PC-9 (cell line): Measurements from ENCODE around the gene CEP63. TPM values are rescaled to one million over a fixed set of nuclear protein-coding genes. Genes with fewer than 3 reads are reported as not detected.

ENCODE experiments used
- BruUV-seq: library from RNA; stranded (reverse); fragments of 400-500 nt; replicated peaks from 2 replicates; lab custom pipeline; 2021; lab: Mats Ljungman, UMichigan
- CTCF ChIA-PET: fragments of 300-600 bp; sonication (Branson Sonifier 250); formaldehyde crosslinking; loops from one replicate; lab custom pipeline; 2022; ENCODE audit warnings: antibody characterized with exemption; lab: Charles Lee
- POLR2A ChIA-PET: fragments of 300-600 bp; sonication (Branson Sonifier 250); formaldehyde crosslinking; loops from one replicate; lab custom pipeline; 2022; ENCODE audit warnings: antibody characterized with exemption; ENCODE audit not compliant: unreplicated experiment; lab: Charles Lee
- DNase-seq, 2 experiments: peaks; one replicate each; pipeline versions ENCODE4 v3.0.0 to v3.0.0-alpha.2; 2015 to 2022; ENCODE audit warnings: mixed read lengths in 1 of 2
- H2AFZ ChIP-seq: fragments of 200-600 bp; sonication (generic); 2 replicates; pipeline ENCODE4 v1.8.1; 2017; ENCODE audit warnings: antibody characterized with exemption
- H3F3A ChIP-seq: fragments of 200-600 bp; sonication (generic); 2 replicates; pipeline ENCODE4 v1.8.1; 2017; ENCODE audit warnings: antibody characterized with exemption, mild to moderate bottlenecking, low read depth; ENCODE audit not compliant: insufficient read depth
- H3K27ac ChIP-seq: fragments of 200-600 bp; sonication (generic); 2 replicates; pipeline ENCODE4 v1.6.1; 2016; ENCODE audit warnings: mixed run types
- H3K27me3 ChIP-seq: fragments of 200-600 bp; sonication (generic); 2 replicates; pipeline ENCODE4 v1.6.1; 2016; ENCODE audit warnings: low read depth, mixed run types; ENCODE audit not compliant: insufficient read depth
- H3K36me3 ChIP-seq: fragments of 200-600 bp; sonication (generic); 2 replicates; pipeline ENCODE4 v1.6.1; 2016; ENCODE audit warnings: low read depth, mixed run types
- H3K4me1 ChIP-seq: fragments of 200-600 bp; sonication (generic); replicated peaks from 2 replicates; pipeline ENCODE4 v1.6.1; 2016; ENCODE audit warnings: mixed run types; ENCODE audit not compliant: insufficient read depth
- H3K4me2 ChIP-seq: fragments of 200-600 bp; sonication (generic); 2 replicates; pipeline ENCODE4 v1.6.1; 2017; ENCODE audit warnings: mixed run types
- H3K4me3 ChIP-seq: fragments of 200-600 bp; sonication (generic); 2 replicates; pipeline ENCODE4 v1.6.1; 2016; ENCODE audit warnings: mixed run types
- H3K79me2 ChIP-seq: fragments of 200-600 bp; sonication (generic); 2 replicates; pipeline ENCODE4 v1.6.1; 2017; ENCODE audit warnings: low read depth, mixed run types
- H3K9me2 ChIP-seq: fragments of 200-600 bp; sonication (generic); 2 replicates; pipeline ENCODE4 v1.8.1; 2017; ENCODE audit warnings: mild to moderate bottlenecking; ENCODE audit not compliant: insufficient read depth
- H3K9me3 ChIP-seq: fragments of 200-600 bp; sonication (generic); 2 replicates; pipeline ENCODE4 v1.8.1; 2016; ENCODE audit warnings: low read depth; ENCODE audit not compliant: insufficient read depth
- H4K20me1 ChIP-seq: fragments of 200-600 bp; sonication (generic); 2 replicates; pipeline ENCODE4 v1.8.1; 2017; ENCODE audit not compliant: insufficient read depth
- EZH2 ChIP-seq: fragments of 200-600 bp; sonication (generic); IDR thresholded peaks from 2 replicates; pipeline ENCODE4 v1.8.0; 2017; ENCODE audit warnings: antibody characterized with exemption, low read depth
- intact Hi-C: fragments of 100-400 bp; cut with micrococcal nuclease; formaldehyde crosslinking; loops from one replicate; pipeline ENCODE4 v1.10.0; 2022; ENCODE audit not compliant: unreplicated experiment
- total RNA-seq: library from RNA; stranded (reverse); gene quantifications from 2 replicates; pipeline ENCODE4 v1.2.3, GENCODE V29; 2021
- TF ChIP-seq, protein P1 (sequence below): fragments of 200-600 bp; sonication (generic); conservative IDR thresholded peaks from 2 replicates; pipeline ENCODE4 v1.6.1; 2017; ENCODE audit warnings: mixed run types, antibody characterized with exemption, mild to moderate bottlenecking, moderate library complexity

CEP63 gene
- total RNA-seq, 1 experiment from 2014 or later = 31.5 TPM

DNA sequence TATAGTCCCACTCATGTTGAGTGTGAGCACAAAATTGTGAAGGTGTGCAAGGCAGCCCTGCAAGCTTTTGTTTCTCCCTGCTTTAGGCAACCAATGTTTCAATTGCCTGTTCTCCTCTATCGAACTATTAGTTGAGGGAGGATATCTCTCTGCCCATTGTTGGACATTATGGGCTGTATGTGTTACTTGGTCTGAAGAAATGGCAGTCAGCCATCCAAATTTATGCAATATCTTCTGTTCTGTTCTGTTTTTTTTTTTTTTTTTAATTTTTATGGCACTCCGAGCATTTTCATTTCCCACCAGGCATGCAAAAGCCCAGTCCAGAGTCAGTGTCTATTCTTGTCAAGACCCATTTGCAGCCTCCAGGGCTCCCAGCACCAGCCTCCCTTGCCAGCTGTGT is 44.0 kb upstream of the CEP63 start:
- peaks cover 19% of the 10 kb centered on the region; the same call in 1 of the 2 replicates for H3F3A ChIP-seq
- H4K20me1 ChIP-seq = no peaks in the 10 kb centered on the region
- intact Hi-C loops = no loop called here
- H3K4me1 ChIP-seq = peaks cover 30% of the 10 kb centered on the region
- H3K36me3 ChIP-seq = no peaks in the 10 kb centered on the region
- DNase-seq = no peak
- no peak overlapping the region for H2AFZ ChIP-seq
- CTCF ChIA-PET = no interaction called here
- no peak overlapping the region for H3K4me2 ChIP-seq
- H3K4me3 ChIP-seq = no peak overlapping the region
- H3K9me2 ChIP-seq = no peaks in the 10 kb centered on the region
- H3K79me2 ChIP-seq = no peaks in the 10 kb centered on the region
- no TSS peak for BruUV-seq
- no peak for TF ChIP-seq EZH2
- TF ChIP-seq, protein P1, sequence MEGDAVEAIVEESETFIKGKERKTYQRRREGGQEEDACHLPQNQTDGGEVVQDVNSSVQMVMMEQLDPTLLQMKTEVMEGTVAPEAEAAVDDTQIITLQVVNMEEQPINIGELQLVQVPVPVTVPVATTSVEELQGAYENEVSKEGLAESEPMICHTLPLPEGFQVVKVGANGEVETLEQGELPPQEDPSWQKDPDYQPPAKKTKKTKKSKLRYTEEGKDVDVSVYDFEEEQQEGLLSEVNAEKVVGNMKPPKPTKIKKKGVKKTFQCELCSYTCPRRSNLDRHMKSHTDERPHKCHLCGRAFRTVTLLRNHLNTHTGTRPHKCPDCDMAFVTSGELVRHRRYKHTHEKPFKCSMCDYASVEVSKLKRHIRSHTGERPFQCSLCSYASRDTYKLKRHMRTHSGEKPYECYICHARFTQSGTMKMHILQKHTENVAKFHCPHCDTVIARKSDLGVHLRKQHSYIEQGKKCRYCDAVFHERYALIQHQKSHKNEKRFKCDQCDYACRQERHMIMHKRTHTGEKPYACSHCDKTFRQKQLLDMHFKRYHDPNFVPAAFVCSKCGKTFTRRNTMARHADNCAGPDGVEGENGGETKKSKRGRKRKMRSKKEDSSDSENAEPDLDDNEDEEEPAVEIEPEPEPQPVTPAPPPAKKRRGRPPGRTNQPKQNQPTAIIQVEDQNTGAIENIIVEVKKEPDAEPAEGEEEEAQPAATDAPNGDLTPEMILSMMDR = no peak
- no peak overlapping the region for H3K27ac ChIP-seq
- no peaks in the 10 kb centered on the region for H3K9me3 ChIP-seq
- no peaks in the 10 kb centered on the region for H3K27me3 ChIP-seq
- POLR2A ChIA-PET = no interaction called here

DNA sequence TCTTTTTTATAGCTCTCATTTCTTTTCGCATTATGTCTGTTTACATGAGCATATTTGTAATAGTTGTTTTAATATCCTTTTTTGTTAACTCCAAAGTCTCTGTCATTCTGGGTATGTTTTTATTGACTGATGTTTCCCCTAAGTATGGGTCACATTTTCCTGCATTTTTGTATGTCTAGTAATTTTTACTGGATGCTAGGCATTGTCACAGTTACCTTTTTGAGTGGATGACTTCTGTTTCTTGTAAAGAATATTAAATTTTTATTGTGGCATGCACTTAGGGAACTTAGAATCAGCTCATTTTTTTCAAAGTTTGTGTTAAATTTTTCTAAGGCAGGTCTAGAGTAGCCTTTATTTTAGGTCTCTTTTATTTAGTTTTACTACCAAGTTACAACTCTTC is 40.8 kb upstream of the CEP63 start:
- Histone ChIP-seq H3K4me2 (0 out of 2 replicates have a peak overlapping the region, but pooled peaks have one; percentile 20), H3K4me1 (peaks cover 30% of the 10 kb centered on the region), H4K20me1 (no peaks in the 10 kb centered on the region), H3F3A (peaks cover 19% of the 10 kb centered on the region; the same call in 1 of the 2 replicates), H3K36me3 (no peaks in the 10 kb centered on the region), H3K9me3 (no peaks in the 10 kb centered on the region), H3K9me2 (no peaks in the 10 kb centered on the region), H2AFZ (no peak overlapping the region), H3K27me3 (no peaks in the 10 kb centered on the region), H3K27ac (no peak overlapping the region), H3K4me3 (no peak overlapping the region), H3K79me2 (no peaks in the 10 kb centered on the region)
- intact Hi-C loops = no loop called here
- no peak for DNase-seq
- ChIA-PET POLR2A (interaction anchor here (0.7 kb wide), 1 partner anchor 127 kb away, joined by 3 read pairs; no protein-coding TSS in a partner anchor), CTCF (no interaction called here)
- BruUV-seq = no TSS peak
- TF ChIP-seq EZH2 = no peak
- TF ChIP-seq, protein P1 = no peak

DNA sequence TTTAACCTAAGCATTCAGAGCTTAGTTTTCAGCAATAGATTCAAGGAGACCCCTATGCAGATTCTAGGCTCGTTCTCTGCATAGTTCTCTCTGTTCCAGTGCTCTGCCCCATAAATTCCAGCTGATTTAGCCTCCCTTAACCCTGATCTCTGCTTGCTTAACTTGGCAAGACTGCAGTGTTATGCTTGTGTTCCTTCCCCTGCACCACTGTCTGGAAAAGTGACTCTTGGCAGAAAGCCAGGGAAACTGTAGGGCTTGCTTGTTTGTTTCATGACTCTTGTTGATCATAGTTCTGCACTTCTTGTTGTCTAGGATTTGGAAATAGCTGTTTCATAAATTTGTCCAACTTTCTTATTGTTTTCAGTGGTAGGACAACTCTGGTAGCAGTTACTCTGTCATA is 40.2 kb upstream of the CEP63 start:
- Histone ChIP-seq H3K9me2 (no peaks in the 10 kb centered on the region), H2AFZ (no peak overlapping the region), H3K27ac (no peak overlapping the region), H3K4me2 (0 out of 2 replicates have a peak overlapping the region, but pooled peaks have one; percentile 20), H3K27me3 (no peaks in the 10 kb centered on the region), H3K79me2 (no peaks in the 10 kb centered on the region), H3K36me3 (no peaks in the 10 kb centered on the region), H3K4me3 (no peak overlapping the region), H4K20me1 (no peaks in the 10 kb centered on the region), H3K9me3 (no peaks in the 10 kb centered on the region), H3F3A (peaks cover 19% of the 10 kb centered on the region; the same call in 1 of the 2 replicates), H3K4me1 (peaks cover 30% of the 10 kb centered on the region)
- intact Hi-C loops = no loop called here
- BruUV-seq = no TSS peak
- CTCF ChIA-PET = no interaction called here
- peak; percentile 13 to 45 for DNase-seq
- POLR2A ChIA-PET = interaction anchor here (0.7 kb wide), 1 partner anchor 128 kb away, joined by 3 read pairs; no protein-coding TSS in a partner anchor
- TF ChIP-seq, protein P1 = no peak
- TF ChIP-seq EZH2 = no peak
